Measurements from ENCODE around the gene CAPZB. TPM values are rescaled to one million over a fixed set of nuclear protein-coding genes. Genes with fewer than 3 reads are reported as not detected.

CAPZB gene
- total and polyA plus RNA-seq, 2 experiments from 2014 or later = 86.2 to 278 TPM

- H3K4me1 ChIP-seq (ENCODE audit: low read depth) = peaks cover 24% of the 10 kb centered on the region
These were observed 44.1 kb downstream of the CAPZB start for GRCh38 chr1:19441048-19441780.

GRCh38 chr1:19439464-19440171 lies 45.7 kb downstream of the CAPZB start:
- H3K4me1 ChIP-seq (ENCODE audit: low read depth) = peaks cover 16% of the 10 kb centered on the region
- H3K27ac ChIP-seq = no peak overlapping the region
- DNase-seq (ENCODE audit: low read depth in 1 of 2, low spot score in 1 of 2) = peak; percentile 24 to 36
- H3K36me3 ChIP-seq = no peaks in the 10 kb centered on the region
- H3K27me3 ChIP-seq = no peaks in the 10 kb centered on the region
- no peak overlapping the region for H3K4me3 ChIP-seq
- peak; percentile 16 for TF ChIP-seq CTCF (IDR thresholded peaks at IDR 0.05; ENCODE audit: low read depth, low read length)
- H3K9me3 ChIP-seq (ENCODE audit: low read depth) = no peaks in the 10 kb centered on the region

More at GRCh38 chr1:19441048-19441780, 44.1 kb downstream of the CAPZB start:
- DNase-seq (ENCODE audit: low read depth in 1 of 2, low spot score in 1 of 2) = no peak
- Histone ChIP-seq H3K27me3 (no peaks in the 10 kb centered on the region), H3K9me3 (ENCODE audit: low read depth) (no peaks in the 10 kb centered on the region), H3K27ac (no peak overlapping the region), H3K36me3 (no peaks in the 10 kb centered on the region), H3K4me3 (no peak overlapping the region)
- TF ChIP-seq CTCF (IDR thresholded peaks at IDR 0.05; ENCODE audit: low read depth, low read length) = no peak

- H3K27ac ChIP-seq = no peak overlapping the region
These were observed 46.7 kb downstream of the CAPZB start for GRCh38 chr1:19438516-19439195.

GRCh38 chr1:19437891-19438294 lies 47.4 kb downstream of the CAPZB start:
- Histone ChIP-seq H3K4me1 (ENCODE audit: low read depth) (peaks cover 26% of the 10 kb centered on the region), H3K4me3 (no peak overlapping the region), H3K27ac (no peak overlapping the region)

More at GRCh38 chr1:19438516-19439195, 46.7 kb downstream of the CAPZB start:
- no peak overlapping the region for H3K4me3 ChIP-seq
- H3K36me3 ChIP-seq = no peaks in the 10 kb centered on the region
- no peaks in the 10 kb centered on the region for H3K9me3 ChIP-seq (ENCODE audit: low read depth)
- TF ChIP-seq CTCF (IDR thresholded peaks at IDR 0.05; ENCODE audit: low read depth, low read length) = no peak
- H3K27me3 ChIP-seq = no peaks in the 10 kb centered on the region
- no peak for DNase-seq (ENCODE audit: low read depth in 1 of 2, low spot score in 1 of 2)
- peaks cover 18% of the 10 kb centered on the region for H3K4me1 ChIP-seq (ENCODE audit: low read depth)

More at GRCh38 chr1:19437891-19438294, 47.4 kb downstream of the CAPZB start:
- no peaks in the 10 kb centered on the region for H3K36me3 ChIP-seq
- no peaks in the 10 kb centered on the region for H3K9me3 ChIP-seq (ENCODE audit: low read depth)
- no peak for TF ChIP-seq CTCF (IDR thresholded peaks at IDR 0.05; ENCODE audit: low read depth, low read length)
- H3K27me3 ChIP-seq = no peaks in the 10 kb centered on the region
- DNase-seq (ENCODE audit: low read depth in 1 of 2, low spot score in 1 of 2) = peak in 1 of 2 donors; percentile 95
